AG04449 (cell line): ENCODE data around the gene BMF.

Experiments
- CTCF ChIA-PET: fragments of 350-600 bp; formaldehyde crosslinking; extraction: SDS; loops from one replicate; lab custom pipeline; 2021; ENCODE audit warnings: antibody characterized with exemption; lab: Yijun Ruan, JAX
- POLR2A ChIA-PET: fragments of 400-600, 350-600 bp; formaldehyde crosslinking; extraction: SDS; loops from one replicate; lab custom pipeline; 2020; ENCODE audit warnings: antibody characterized with exemption, inconsistent platforms; lab: Yijun Ruan, JAX
- DNase-seq: peaks from one replicate; pipeline ENCODE4 v3.0.0-alpha.2; 2010; ENCODE audit warnings: low read depth, low spot score
- H3K4me3 ChIP-seq: 2 replicates; pipeline ENCODE4 v1.5.1; 2011; ENCODE audit warnings: low read depth, mild to moderate bottlenecking, control low read depth, low read length
- CTCF ChIP-seq: IDR thresholded peaks from one replicate; pipeline ENCODE4 v1.5.1; 2011; ENCODE audit warnings: mild to moderate bottlenecking, moderate library complexity, low read length, control low read depth, inconsistent platforms; ENCODE audit not compliant: insufficient read depth; ENCODE audit errors: missing control alignments

The BMF gene

GRCh38 chr15:40097968-40098476 is 10.7 kb downstream of the BMF start:
- POLR2A ChIA-PET = interaction anchor here (0.6 to 1.5 kb wide), 4 partner anchors 13 to 667 kb away, joined by 3 to 6 read pairs (median 3); no protein-coding TSS in a partner anchor
- no peak overlapping the region for H3K4me3 ChIP-seq
- no peak for TF ChIP-seq CTCF
- CTCF ChIA-PET = interaction anchor here (0.9 to 15.5 kb wide), 5 partner anchors 5 to 58 kb away, joined by 3 to 270 read pairs (median 8); partner anchors contain the start of genes BMF and SRP14
- DNase-seq = no peak

DNA sequence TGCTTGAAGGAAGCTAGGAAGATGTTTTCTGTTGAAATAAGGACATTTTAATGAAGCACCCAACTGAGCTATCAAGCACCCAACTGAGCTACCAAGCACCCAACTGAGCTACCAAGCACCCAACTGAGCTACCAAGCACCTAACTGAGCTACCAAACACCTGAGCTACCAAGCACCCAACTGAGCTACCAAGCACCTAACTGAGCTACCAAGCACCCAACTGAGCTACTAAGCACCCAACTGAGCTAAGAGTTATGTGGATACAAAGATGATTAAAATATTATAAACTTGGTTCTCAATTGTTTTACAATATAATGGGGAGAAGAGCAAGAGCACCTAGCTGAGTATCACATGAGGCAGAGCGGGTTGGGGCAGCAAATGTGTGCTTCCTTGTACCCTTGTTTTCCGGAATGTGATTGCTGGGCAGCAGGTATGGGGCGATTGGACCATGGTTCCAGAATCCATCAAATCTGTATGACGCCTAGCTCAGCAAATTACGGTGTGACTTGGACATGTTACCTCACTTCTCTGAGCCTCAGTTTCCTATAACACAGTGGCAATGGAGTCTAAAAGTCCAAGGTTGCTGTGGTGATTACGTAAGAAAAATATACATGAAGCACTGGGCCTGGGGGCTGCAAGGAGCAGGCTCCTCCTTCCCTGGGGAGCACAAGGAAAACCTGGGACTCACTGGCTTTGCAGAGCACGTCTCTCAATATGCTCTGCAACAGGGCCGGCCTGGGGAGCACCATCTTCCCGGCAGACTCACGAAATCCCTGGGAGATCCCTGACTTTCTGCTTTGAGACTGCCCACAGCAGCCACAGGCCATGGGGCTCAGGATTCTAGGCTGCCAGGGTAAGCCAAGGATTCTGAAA is 11.3 kb downstream of the BMF start:
- ChIA-PET POLR2A (interaction anchor here (0.7 to 1.5 kb wide), 5 partner anchors 12 to 667 kb away, joined by 3 to 6 read pairs (median 3); no protein-coding TSS in a partner anchor), CTCF (interaction anchor here (1.8 to 15.1 kb wide), 4 partner anchors 9 to 52 kb away, joined by 4 to 270 read pairs (median 7); partner anchors contain the start of gene BMF)
- TF ChIP-seq CTCF = no peak
- H3K4me3 ChIP-seq = no peak overlapping the region
- no peak for DNase-seq

DNA sequence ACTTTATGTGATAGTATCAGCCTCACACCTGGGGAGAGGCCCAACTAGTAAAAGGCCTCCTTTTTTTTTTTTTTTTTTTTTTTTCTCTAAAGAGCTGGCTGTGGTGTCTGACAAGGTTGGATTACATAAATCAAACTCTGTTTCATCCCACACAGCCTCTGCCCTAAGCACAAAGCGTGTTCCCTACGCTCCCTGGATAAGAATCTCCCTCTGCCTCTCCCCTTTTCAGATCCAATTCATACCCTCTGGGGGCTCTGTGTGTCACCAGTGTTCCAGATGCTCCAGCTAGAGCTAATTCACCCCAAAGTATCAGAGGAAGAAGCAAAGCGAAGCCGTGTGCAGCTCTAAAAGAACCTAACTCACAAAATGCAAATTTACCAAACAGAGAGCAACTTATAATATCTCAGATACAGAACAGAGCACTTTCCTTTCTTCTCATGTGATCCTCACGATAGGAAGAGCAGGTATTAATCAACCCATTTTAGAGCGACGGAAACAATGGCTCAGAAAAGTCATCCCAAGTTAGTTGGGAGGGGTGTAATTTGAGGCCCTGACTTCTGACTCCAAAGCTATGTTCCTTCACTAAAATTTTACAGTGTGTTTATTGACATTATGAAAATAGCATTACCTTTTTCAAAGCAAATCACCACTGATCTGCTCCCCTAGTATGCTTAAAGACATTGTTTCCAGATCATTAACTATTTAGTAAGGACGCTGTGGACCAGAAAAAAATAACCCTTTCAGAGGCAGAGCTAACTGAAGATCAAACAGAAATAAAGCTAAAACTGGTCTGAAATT is 12.4 kb downstream of the BMF start:
- POLR2A ChIA-PET = interaction anchor here (0.8 to 1.1 kb wide), 2 partner anchors 62 to 329 kb away, joined by 3 read pairs; no protein-coding TSS in a partner anchor
- no peak overlapping the region for H3K4me3 ChIP-seq
- no peak for TF ChIP-seq CTCF
- DNase-seq = no peak
- CTCF ChIA-PET = interaction anchor here (1.8 to 15.1 kb wide), 3 partner anchors 10 to 51 kb away, joined by 4 to 270 read pairs (median 8); partner anchors contain the start of gene BMF

DNA sequence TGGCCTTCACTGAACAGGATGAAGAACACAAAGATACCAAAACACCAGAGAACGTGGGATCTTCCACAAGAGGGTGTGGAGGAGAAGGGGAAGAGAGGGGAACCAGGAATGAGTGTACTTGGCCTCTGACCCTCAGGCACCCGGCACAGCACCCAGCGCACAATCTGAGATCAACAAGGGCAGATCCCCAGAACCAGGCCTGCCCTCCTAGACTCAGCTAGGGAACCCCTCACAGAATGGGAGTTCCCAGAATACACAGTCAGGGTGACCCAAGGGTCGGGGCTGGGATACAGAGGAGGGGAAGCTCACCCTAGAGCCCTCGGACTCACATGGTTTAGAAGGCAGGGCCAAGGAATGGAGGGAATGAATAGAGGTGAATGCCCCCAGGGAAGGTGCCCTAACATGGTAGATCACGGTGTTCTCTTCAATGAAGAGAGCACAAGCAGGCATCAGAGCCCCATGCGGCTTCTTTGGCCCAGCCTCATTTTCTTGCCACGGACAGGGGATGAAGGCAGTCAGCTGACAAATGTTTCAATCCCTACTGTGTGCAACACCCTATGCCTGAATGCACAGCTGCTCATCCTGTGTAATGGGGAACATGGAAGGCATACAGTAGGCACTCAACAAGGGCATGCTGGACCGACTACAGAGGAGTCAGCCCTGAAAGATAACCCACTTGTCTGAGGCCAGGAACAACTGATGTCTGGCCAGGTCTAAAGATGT is 13.1 kb downstream of the BMF start:
- ChIA-PET CTCF (interaction anchor here (15.1 kb wide), 1 partner anchor 10 kb away, joined by 270 read pairs; the partner anchor contains the start of gene BMF), POLR2A (no interaction called here)
- no peak for DNase-seq
- no peak overlapping the region for H3K4me3 ChIP-seq
- no peak for TF ChIP-seq CTCF

- ChIA-PET POLR2A (no interaction called here), CTCF (interaction anchor here (15.1 kb wide), 1 partner anchor 12 kb away, joined by 270 read pairs; the partner anchor contains the start of gene BMF)
- no peak overlapping the region for H3K4me3 ChIP-seq
- no peak for DNase-seq
- no peak for TF ChIP-seq CTCF
Observed at GRCh38 chr15:40094156-40094555, 14.5 kb downstream of the BMF start.
